ENCODE results near the gene DDX39A. TPM values are rescaled to one million over a fixed set of nuclear protein-coding genes. Genes with fewer than 3 reads are reported as not detected.

DDX39A gene
- total and polyA plus RNA-seq, 8 donors = 37.1 to 298 (median 110) TPM

DNA sequence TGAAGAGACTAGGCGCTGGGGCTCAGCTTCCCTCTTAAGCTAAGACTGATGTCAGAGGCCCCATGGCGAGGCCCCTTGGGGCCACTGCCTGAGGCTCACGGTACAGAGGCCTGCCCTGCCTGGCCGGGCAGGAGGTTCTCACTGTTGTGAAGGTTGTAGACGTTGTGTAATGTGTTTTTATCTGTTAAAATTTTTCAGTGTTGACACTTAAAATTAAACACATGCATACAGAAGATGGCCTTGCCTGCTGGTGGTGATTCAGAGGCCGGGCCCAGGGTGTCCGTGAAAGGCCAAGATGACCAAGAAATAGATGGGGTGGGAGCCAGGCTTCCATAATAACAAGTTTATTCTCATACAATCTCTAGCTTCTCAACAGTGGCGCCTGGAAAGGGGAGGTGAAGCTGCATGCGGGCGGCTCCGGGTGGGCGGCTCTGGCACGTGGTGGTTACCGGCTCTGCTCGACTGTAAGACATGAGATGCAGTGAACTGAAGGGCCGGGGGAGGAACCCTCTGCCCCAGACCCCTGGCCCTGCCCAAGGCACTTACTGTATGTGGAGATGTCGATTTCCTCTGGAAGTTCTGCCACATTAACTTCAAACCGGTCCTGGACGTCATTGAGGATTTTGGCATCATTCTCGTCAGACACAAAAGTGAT is 10.5 kb downstream of the DDX39A start:
- H3K9me3 ChIP-seq = no peaks in the 10 kb centered on the region
- H3K4me3 ChIP-seq = no peak overlapping the region
- WGBS, 5 donors = 69 to 71% (median 70%) methylated on average over 19 to 20 of the region's 20 CpGs
- H3K27ac ChIP-seq = peak overlapping the region in 3 of 5 donors; percentile 17 to 19 (median 18)
- TF ChIP-seq, protein P1, sequence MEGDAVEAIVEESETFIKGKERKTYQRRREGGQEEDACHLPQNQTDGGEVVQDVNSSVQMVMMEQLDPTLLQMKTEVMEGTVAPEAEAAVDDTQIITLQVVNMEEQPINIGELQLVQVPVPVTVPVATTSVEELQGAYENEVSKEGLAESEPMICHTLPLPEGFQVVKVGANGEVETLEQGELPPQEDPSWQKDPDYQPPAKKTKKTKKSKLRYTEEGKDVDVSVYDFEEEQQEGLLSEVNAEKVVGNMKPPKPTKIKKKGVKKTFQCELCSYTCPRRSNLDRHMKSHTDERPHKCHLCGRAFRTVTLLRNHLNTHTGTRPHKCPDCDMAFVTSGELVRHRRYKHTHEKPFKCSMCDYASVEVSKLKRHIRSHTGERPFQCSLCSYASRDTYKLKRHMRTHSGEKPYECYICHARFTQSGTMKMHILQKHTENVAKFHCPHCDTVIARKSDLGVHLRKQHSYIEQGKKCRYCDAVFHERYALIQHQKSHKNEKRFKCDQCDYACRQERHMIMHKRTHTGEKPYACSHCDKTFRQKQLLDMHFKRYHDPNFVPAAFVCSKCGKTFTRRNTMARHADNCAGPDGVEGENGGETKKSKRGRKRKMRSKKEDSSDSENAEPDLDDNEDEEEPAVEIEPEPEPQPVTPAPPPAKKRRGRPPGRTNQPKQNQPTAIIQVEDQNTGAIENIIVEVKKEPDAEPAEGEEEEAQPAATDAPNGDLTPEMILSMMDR (IDR thresholded peaks at IDR 0.05) = no peak
- TF ChIP-seq EP300 (IDR thresholded peaks at IDR 0.05) (no peak), POLR2AphosphoS5 (IDR thresholded peaks at IDR 0.05) (no peak), POLR2A (IDR thresholded peaks at IDR 0.05) (no peak)
- intact Hi-C loops (cut with DNase I; ENCODE audit: low total_unique reads) = no loop called here
- H3K36me3 ChIP-seq = peaks cover 83 to 98% (median 96%) of the 10 kb centered on the region in 4 donors
- peaks cover 4 to 70% (median 44%) of the 10 kb centered on the region in 4 donors for H3K4me1 ChIP-seq
- no peaks in the 10 kb centered on the region for H3K27me3 ChIP-seq
- no peak for DNase-seq

DNA sequence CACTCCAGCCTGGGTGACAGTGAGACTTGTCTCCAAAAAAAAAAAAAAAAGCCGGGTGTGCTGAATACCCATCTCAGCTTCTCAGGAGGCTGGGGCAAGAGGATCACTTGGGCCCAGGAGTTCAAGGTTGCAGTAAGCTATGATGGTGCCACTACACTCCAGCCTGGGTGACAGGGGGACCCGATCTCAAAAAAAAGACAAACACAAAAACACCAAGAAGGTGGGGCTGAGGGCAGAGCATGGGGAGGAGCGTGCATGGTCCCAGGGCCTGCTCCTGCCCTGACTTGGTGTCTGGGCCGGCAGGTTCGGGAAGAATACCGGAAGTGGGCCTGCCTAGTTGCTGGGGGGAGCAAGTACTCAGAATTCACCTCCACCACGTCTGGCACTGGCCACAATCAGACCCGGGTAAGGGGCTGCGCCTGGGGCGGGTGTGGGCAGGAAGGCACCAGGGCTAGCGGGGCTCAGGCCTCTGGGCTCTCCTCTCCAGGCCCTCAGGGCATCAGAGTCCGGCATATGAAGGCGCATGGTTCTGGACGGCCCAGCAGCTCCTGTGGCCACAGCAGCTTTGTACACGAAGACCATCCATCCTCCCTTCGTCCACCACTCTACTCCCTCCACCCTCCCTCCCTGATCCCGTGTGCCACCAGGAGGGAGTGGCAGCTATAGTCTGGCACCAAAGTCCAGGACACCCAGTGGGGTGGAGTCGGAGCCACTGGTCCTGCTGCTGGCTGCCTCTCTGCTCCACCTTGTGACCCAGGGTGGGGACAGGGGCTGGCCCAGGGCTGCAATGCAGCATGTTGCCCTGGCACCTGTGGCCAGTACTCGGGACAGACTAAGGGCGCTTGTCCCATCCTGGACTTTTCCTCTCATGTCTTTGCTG is 11.3 kb downstream of the DDX39A start:
- DNase-seq = peak; percentile 58
- H3K36me3 ChIP-seq = peaks cover 80 to 98% (median 97%) of the 10 kb centered on the region in 4 donors
- peaks cover 4 to 62% (median 38%) of the 10 kb centered on the region in 4 donors for H3K4me1 ChIP-seq
- no peak overlapping the region for H3K4me3 ChIP-seq
- no peaks in the 10 kb centered on the region for H3K27me3 ChIP-seq
- H3K27ac ChIP-seq = peak overlapping the region in 4 of 5 donors; percentile 1 to 19 (median 18)
- WGBS, 5 donors = 59 to 72% (median 70%) methylated on average over 19 to 20 of the region's 20 CpGs
- intact Hi-C loops (cut with DNase I; ENCODE audit: low total_unique reads) = no loop called here
- H3K9me3 ChIP-seq = no peaks in the 10 kb centered on the region
- TF ChIP-seq, protein P1 (IDR thresholded peaks at IDR 0.05) = no peak
- TF ChIP-seq POLR2AphosphoS5 (IDR thresholded peaks at IDR 0.05) (peak in 1 of 3 donors; percentile 46), EP300 (IDR thresholded peaks at IDR 0.05) (no peak), POLR2A (IDR thresholded peaks at IDR 0.05) (no peak)

DNA sequence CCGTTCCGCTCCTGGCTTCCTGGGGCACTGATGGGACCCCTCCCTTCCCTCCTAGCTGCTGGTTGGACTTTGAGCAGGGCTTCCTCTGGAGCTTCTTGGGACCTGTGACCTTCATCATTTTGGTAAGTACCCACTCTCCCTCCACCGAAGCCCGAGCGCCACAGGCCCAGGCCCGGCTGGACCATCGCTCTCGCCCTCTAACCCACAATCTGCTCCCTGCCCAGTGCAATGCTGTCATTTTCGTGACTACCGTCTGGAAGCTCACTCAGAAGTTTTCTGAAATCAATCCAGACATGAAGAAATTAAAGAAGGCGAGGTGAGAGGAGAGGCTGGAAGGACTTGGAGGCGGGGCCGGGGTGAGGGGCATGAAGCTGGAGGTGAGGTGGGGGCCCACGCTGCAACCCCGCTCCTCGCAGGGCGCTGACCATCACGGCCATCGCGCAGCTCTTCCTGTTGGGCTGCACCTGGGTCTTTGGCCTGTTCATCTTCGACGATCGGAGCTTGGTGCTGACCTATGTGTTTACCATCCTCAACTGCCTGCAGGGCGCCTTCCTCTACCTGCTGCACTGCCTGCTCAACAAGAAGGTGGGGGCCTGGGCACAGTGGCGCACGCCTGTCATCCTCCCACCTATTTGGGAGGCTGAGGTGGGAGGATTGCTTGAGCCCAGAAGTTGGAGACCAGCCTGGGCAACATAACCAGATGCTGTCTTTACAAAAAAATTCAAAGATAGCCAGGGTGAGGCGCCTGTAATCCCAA is 12.3 kb downstream of the DDX39A start:
- Histone ChIP-seq H3K4me3 (peak overlapping the region in 1 of 4 donors; percentile 28), H3K27me3 (no peaks in the 10 kb centered on the region), H3K27ac (peak overlapping the region; percentile 59 to 85 (median 82)), H3K9me3 (no peaks in the 10 kb centered on the region), H3K36me3 (peaks cover 75 to 98% (median 97%) of the 10 kb centered on the region in 4 donors), H3K4me1 (peaks cover 4 to 55% (median 31%) of the 10 kb centered on the region in 4 donors)
- 87 to 93% (median 91%) methylated on average over 27 of the region's 27 CpGs for WGBS, 5 donors
- TF ChIP-seq POLR2A (IDR thresholded peaks at IDR 0.05) (no peak), POLR2AphosphoS5 (IDR thresholded peaks at IDR 0.05) (no peak), EP300 (IDR thresholded peaks at IDR 0.05) (no peak)
- intact Hi-C loops (cut with DNase I; ENCODE audit: low total_unique reads) = no loop called here
- no peak for DNase-seq

DNA sequence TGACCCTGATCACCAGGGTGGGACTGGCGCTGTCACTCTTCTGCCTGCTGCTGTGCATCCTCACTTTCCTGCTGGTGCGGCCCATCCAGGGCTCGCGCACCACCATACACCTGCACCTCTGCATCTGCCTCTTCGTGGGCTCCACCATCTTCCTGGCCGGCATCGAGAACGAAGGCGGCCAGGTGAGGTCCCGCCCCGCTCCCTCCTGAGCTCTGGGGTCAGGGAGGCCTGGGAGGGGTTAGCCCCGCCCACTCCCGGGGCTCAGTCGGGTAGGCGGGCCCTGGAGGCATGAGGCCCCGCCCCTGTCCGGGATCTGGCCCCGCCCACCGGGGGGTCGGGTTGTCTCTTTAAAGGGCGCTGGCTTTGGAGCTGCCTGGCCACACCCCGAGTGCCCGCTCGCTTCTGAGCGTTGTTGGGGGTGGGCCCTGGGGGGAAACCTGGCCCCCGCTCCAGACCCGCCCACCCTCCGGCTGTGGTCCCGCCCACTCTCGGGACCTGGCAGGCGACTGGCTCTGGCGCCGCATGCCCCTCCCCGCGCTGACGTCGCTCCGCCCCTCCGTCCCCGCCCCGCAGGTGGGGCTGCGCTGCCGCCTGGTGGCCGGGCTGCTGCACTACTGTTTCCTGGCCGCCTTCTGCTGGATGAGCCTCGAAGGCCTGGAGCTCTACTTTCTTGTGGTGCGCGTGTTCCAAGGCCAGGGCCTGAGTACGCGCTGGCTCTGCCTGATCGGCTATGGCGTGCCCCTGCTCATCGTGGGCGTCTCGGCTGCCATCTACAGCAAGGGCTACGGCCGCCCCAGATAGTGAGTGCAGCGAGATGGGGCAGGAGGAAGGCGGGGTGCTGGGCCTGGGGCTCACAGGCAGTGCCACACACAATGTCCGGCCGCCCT is 13.1 kb downstream of the DDX39A start:
- H3K9me3 ChIP-seq = no peaks in the 10 kb centered on the region
- peak overlapping the region; percentile 26 to 35 (median 30) for H3K4me3 ChIP-seq
- DNase-seq = peak; percentile 91 to 97
- 22 to 52% (median 26%) methylated on average over 16 to 61 of the region's 61 CpGs for WGBS, 5 donors
- intact Hi-C loops (cut with DNase I; ENCODE audit: low total_unique reads) = no loop called here
- no peaks in the 10 kb centered on the region for H3K27me3 ChIP-seq
- H3K27ac ChIP-seq = peak overlapping the region; percentile 63 to 85 (median 82)
- peaks cover 4 to 54% (median 31%) of the 10 kb centered on the region in 4 donors for H3K4me1 ChIP-seq
- TF ChIP-seq POLR2AphosphoS5 (IDR thresholded peaks at IDR 0.05) (peak; percentile 44 to 92 (median 46)), POLR2A (IDR thresholded peaks at IDR 0.05) (no peak), EP300 (IDR thresholded peaks at IDR 0.05) (no peak)
- TF ChIP-seq, protein P1 (IDR thresholded peaks at IDR 0.05) = peak in 5 of 7 experiments; percentile 82 to 95 (median 92)
- H3K36me3 ChIP-seq = peaks cover 76 to 98% (median 97%) of the 10 kb centered on the region in 4 donors

Data from stomach (tissue), 9 donors.